Naive thymus-derived CD4-positive, alpha-beta T cell (primary cell): ENCODE data around the gene RNASE7. TPM values are rescaled to one million over a fixed set of nuclear protein-coding genes. Genes with fewer than 3 reads are reported as not detected.

Source experiments
- ATAC-seq: fragments of 150-1000 bp; cut with Tn5 transposase; 2 replicates; pipeline ENCODE4 v1.10.0; 2021; ENCODE audit warnings: mild to moderate bottlenecking, moderate library complexity
- CTCF ChIA-PET: fragments of 350-600 bp; sonication (Branson Sonifier 250); formaldehyde crosslinking; loops from one replicate; lab custom pipeline; 2021; ENCODE audit warnings: antibody characterized with exemption; lab: Charles Lee
- POLR2A ChIA-PET: fragments of 350-600 bp; sonication (Branson Sonifier 250); formaldehyde crosslinking; loops from one replicate; lab custom pipeline; 2021; ENCODE audit warnings: antibody characterized with exemption, inconsistent platforms; lab: Charles Lee
- DNase-seq, 9 donors: peaks; one replicate each; pipeline versions ENCODE4 v3.0.0 to v3.0.0-alpha.2; 2020 to 2022; ENCODE audit warnings: mixed read lengths in 1 of 9
- H3K27ac ChIP-seq: one replicate; pipeline ENCODE4 v1.7.0; 2013; ENCODE audit warnings: mild to moderate bottlenecking, low read depth, low read length, moderate library complexity
- H3K27me3 ChIP-seq, 2 donors: one replicate each; pipeline ENCODE4 v1.7.0; 2013; ENCODE audit warnings: low read length in 2 of 2, mild to moderate bottlenecking in 2 of 2, moderate library complexity in 2 of 2; ENCODE audit not compliant: control insufficient read depth in 2 of 2, insufficient read depth in 2 of 2
- H3K36me3 ChIP-seq, 3 experiments: 1 replicate in 2 of 3; 2 replicates in 1 of 3; pipeline ENCODE4 v1.7.0; 2013; ENCODE audit warnings: low read length in 3 of 3, mild to moderate bottlenecking in 3 of 3, moderate library complexity in 1 of 3; ENCODE audit not compliant: insufficient read depth in 3 of 3, control insufficient read depth in 2 of 3
- H3K4me1 ChIP-seq, 2 donors: one replicate each; pipeline ENCODE4 v1.7.0; 2013; ENCODE audit warnings: low read length in 2 of 2, mild to moderate bottlenecking in 2 of 2, moderate library complexity in 1 of 2; ENCODE audit not compliant: control insufficient read depth in 2 of 2, insufficient read depth in 2 of 2
- H3K4me3 ChIP-seq: 2 replicates; pipeline ENCODE4 v1.7.0; 2013; ENCODE audit warnings: mild to moderate bottlenecking, low read length
- H3K9me3 ChIP-seq, 3 experiments: 1 replicate in 2 of 3; 2 replicates in 1 of 3; pipeline ENCODE4 v1.7.0; 2013; ENCODE audit warnings: low read length in 3 of 3; ENCODE audit not compliant: control insufficient read depth in 2 of 3
- H3K27ac Mint-ChIP-seq, 9 donors: one replicate each; pipeline ENCODE4 v1.8.0; 2020 to 2022; ENCODE audit warnings: mixed read lengths in 9 of 9, mild to moderate bottlenecking in 8 of 9, moderate library complexity in 5 of 9, inconsistent platforms in 2 of 9
- H3K27me3 Mint-ChIP-seq, 5 donors: one replicate each; pipeline ENCODE4 v1.8.0; 2021 to 2022; ENCODE audit warnings: mixed read lengths in 5 of 5, mild to moderate bottlenecking in 1 of 5
- H3K36me3 Mint-ChIP-seq, 5 donors: one replicate each; pipeline ENCODE4 v1.8.0; 2020 to 2022; ENCODE audit warnings: mixed read lengths in 5 of 5, mild to moderate bottlenecking in 3 of 5, inconsistent platforms in 1 of 5
- H3K4me1 Mint-ChIP-seq, 7 donors: one replicate each; pipeline ENCODE4 v1.8.0; 2020 to 2022; ENCODE audit warnings: mixed read lengths in 7 of 7, mild to moderate bottlenecking in 3 of 7, inconsistent platforms in 1 of 7
- H3K4me3 Mint-ChIP-seq, 10 donors: one replicate each; pipeline ENCODE4 v1.8.0; 2020 to 2022; ENCODE audit warnings: mild to moderate bottlenecking in 10 of 10, mixed read lengths in 10 of 10, moderate library complexity in 6 of 10, inconsistent platforms in 2 of 10
- H3K9me3 Mint-ChIP-seq, 11 donors: one replicate each; pipeline ENCODE4 v1.8.0; 2020 to 2022; ENCODE audit warnings: mixed read lengths in 11 of 11, mild to moderate bottlenecking in 4 of 11, inconsistent platforms in 1 of 11, moderate library complexity in 1 of 11
- intact Hi-C, 2 donors: fragments of 100-400 bp; cut with micrococcal nuclease; formaldehyde crosslinking; loops; one replicate each; pipeline ENCODE4 v1.15.1; 2023
- polyA plus RNA-seq, 2 donors: library from polyadenylated mRNA; unstranded; fragments of 300-500 nt; fragmentation: Illumina TruSeq; gene quantifications; one replicate each; pipeline ENCODE4 v1.2.3, GENCODE V29; 2021
- total RNA-seq, 6 experiments: library from RNA in 5 of 6; stranded (reverse) in 5 of 6; gene quantifications; 1 replicate in 5 of 6; 2 replicates in 1 of 6; pipeline ENCODE4 v1.2.3 and lab custom pipeline; 2021 to 2026

Gene RNASE7
- total and polyA plus RNA-seq, 7 experiments from 2014 or later, result not detected

DNA sequence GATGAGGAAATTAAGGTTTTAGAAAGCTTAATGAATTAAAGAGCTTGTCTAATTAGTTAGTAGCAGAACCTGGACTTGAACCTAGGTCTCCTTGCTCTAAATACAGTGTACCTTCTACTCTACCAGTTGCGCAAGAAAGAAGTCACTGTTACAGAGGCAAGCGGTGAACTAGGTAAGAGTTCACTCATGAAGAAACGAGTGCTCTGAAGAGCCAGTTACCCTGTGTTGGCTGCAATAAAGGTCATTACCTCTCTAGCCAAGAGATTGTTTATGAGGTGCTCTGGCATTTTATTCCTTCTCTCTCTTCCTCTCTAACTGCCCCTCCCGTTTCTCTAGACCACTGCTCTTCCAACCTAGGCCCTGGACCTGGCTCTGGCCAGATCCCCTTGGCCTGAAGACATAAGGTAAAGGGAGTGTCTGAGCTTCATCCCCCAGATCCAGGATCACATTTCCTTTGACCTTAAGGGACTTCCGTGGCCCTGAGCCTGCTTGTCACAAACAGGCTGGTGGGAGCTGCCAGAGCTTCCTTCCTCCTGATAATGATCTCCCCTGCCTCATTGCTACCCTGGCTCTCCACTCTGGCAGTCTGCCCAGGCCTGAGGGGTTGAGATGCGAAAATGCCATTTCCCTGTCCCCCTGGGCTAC is 1.9 kb downstream of the RNASE7 start:
- ATAC-seq, result peak; percentile 46
- H3K4me3 Mint-ChIP-seq, result no peak overlapping the region
- no peak overlapping the region for H3K27ac Mint-ChIP-seq
- intact Hi-C loops, result loop anchor here in 1 of 2 donors (5.0 kb wide), 1 partner anchor 347 kb away; no protein-coding TSS in a partner anchor
- Histone ChIP-seq H3K27ac (no peak overlapping the region), H3K4me1 (no peaks in the 10 kb centered on the region), H3K4me3 (no peak overlapping the region), H3K9me3 (no peaks in the 10 kb centered on the region), H3K27me3 (no peaks in the 10 kb centered on the region), H3K36me3 (no peaks in the 10 kb centered on the region)
- H3K36me3 Mint-ChIP-seq, result no peaks in the 10 kb centered on the region
- DNase-seq, result no peak
- H3K4me1 Mint-ChIP-seq, result peaks cover 2 to 9% (median 8%) of the 10 kb centered on the region in 7 donors
- H3K27me3 Mint-ChIP-seq, result peaks cover 3 to 35% (median 13%) of the 10 kb centered on the region in 5 donors
- H3K9me3 Mint-ChIP-seq, result no peaks in the 10 kb centered on the region
- POLR2A ChIA-PET, result no interaction called here
- CTCF ChIA-PET, result interaction anchor here (2.5 kb wide), 1 partner anchor 30 kb away, joined by 29 read pairs; no protein-coding TSS in a partner anchor

DNA sequence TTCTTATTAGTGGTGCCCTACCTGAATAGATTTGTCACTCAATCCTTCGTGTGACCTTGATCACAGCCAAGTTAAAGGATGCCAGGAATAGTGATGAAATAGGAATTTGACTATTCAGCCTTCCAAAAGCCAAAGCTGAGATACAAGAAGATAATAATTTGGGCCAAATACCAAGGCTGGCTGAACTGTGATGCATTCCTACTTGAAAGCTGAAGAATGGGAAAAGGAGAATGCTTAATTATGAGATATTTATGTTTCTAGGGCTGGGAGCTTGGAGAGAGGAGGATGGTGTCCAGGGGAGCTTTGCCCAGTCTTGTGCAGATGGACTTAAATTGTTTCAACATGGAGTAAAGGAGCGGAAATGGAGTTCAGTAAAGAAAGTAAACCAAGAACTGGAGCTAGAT is 5.2 kb downstream of the RNASE7 start:
- Mint-ChIP-seq H3K4me1 (peaks cover 2 to 9% (median 8%) of the 10 kb centered on the region in 7 donors), H3K27ac (no peak overlapping the region), H3K36me3 (no peaks in the 10 kb centered on the region)

DNA sequence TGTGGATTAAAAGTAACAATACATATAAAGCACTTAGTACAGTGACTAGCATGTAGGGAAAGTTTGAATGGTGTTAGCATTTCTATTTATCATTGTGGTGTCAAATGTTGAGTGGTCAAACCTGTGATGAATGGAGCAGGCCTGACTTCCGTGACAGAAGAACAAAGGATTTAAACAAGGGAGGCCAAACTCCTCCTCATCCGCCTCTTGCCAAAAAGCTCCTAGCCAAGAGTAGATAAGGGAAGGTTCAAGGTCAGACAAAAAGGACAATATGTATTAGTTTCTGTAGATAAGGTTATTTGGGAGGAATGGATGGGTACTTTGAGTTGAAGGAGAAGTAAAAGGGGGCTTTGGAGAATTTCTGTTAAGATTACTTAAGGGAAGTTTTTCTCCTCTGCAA is 6.5 kb downstream of the RNASE7 start:
- DNase-seq (no peak), ATAC-seq (no peak)
- H3K9me3 ChIP-seq, result no peaks in the 10 kb centered on the region
- peaks cover 0 to 4% of the 10 kb centered on the region in 2 donors for H3K27me3 ChIP-seq
- peak overlapping the region in 1 of 9 donors; percentile 32 for H3K27ac Mint-ChIP-seq
- CTCF ChIA-PET, result interaction anchor here (0.9 to 2.8 kb wide), 2 partner anchors 34 to 44 kb away, joined by 4 to 14 read pairs; no protein-coding TSS in a partner anchor
- H3K27ac ChIP-seq, result no peak overlapping the region
- H3K36me3 ChIP-seq, result no peaks in the 10 kb centered on the region
- H3K4me1 Mint-ChIP-seq, result peaks cover 2 to 9% (median 8%) of the 10 kb centered on the region in 7 donors
- no peaks in the 10 kb centered on the region for H3K9me3 Mint-ChIP-seq
- no peaks in the 10 kb centered on the region for H3K36me3 Mint-ChIP-seq
- intact Hi-C loops, result no loop called here
- H3K27me3 Mint-ChIP-seq, result peaks cover 4 to 42% (median 11%) of the 10 kb centered on the region in 5 donors
- no peak overlapping the region for H3K4me3 ChIP-seq
- POLR2A ChIA-PET, result no interaction called here
- H3K4me1 ChIP-seq, result no peaks in the 10 kb centered on the region
- no peak overlapping the region for H3K4me3 Mint-ChIP-seq

More for the DNA sequence above, 5.2 kb downstream of the RNASE7 start:
- H3K9me3 Mint-ChIP-seq, result no peaks in the 10 kb centered on the region
- peaks cover 7 to 42% (median 14%) of the 10 kb centered on the region in 5 donors for H3K27me3 Mint-ChIP-seq
- DNase-seq (no peak), ATAC-seq (no peak)
- H3K9me3 ChIP-seq, result no peaks in the 10 kb centered on the region
- no peaks in the 10 kb centered on the region for H3K36me3 ChIP-seq
- H3K27me3 ChIP-seq, result peaks cover 0 to 4% of the 10 kb centered on the region in 2 donors
- H3K4me3 ChIP-seq, result no peak overlapping the region
- H3K27ac ChIP-seq, result no peak overlapping the region
- intact Hi-C loops, result no loop called here
- POLR2A ChIA-PET, result no interaction called here
- H3K4me1 ChIP-seq, result no peaks in the 10 kb centered on the region
- CTCF ChIA-PET, result interaction anchor here (1.0 to 2.8 kb wide), 3 partner anchors 33 to 42 kb away, joined by 4 to 14 read pairs (median 5); no protein-coding TSS in a partner anchor
- no peak overlapping the region for H3K4me3 Mint-ChIP-seq

DNA sequence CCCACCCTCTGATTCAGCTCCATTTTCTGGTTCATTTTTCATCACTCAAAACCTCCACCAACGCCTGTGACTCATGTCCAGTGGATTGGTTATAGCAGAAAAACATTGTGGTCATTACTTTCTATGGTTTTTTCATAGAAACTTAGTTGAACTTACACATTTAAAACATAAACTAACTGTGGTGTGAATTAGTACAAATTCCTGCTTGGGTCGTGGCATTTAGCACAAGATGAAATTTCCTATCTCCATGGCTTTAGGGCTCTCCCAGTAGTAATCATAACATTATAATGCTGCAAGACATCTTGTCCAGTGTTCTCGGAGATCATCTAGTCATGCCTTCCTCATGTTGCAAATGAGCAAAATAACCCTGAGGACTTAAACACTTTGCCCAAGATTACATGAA is 7.1 kb downstream of the RNASE7 start:
- Mint-ChIP-seq H3K27me3 (peaks cover 4 to 40% (median 9%) of the 10 kb centered on the region in 5 donors), H3K4me3 (no peak overlapping the region), H3K36me3 (no peaks in the 10 kb centered on the region), H3K4me1 (peaks cover 0 to 6% (median 5%) of the 10 kb centered on the region in 7 donors), H3K27ac (no peak overlapping the region), H3K9me3 (no peaks in the 10 kb centered on the region)
- Histone ChIP-seq H3K36me3 (no peaks in the 10 kb centered on the region), H3K4me1 (no peaks in the 10 kb centered on the region), H3K4me3 (no peak overlapping the region), H3K9me3 (no peaks in the 10 kb centered on the region), H3K27ac (no peak overlapping the region), H3K27me3 (peaks cover 0 to 4% of the 10 kb centered on the region in 2 donors)
- DNase-seq (no peak), ATAC-seq (no peak)
- ChIA-PET CTCF (no interaction called here), POLR2A (no interaction called here)
- intact Hi-C loops, result no loop called here

DNA sequence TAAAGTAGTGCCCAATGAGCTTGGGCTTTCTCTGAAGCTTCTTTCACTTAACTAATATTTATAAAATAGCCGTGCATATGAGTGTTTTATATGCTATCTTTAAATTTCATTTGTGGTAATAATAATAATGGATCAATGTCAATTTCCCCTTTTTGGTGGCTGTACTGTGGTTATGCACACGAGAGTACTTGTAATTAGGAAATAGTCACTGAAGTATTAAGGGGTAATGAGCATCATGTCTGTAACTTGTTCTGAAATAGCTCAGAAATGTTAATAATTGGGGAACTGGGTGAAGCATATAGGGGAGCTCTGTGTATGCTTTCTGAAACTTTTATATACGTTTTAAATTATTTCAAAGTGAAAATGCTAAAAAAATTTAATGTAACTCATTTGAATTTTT is 8.4 kb downstream of the RNASE7 start:
- POLR2A ChIA-PET, result no interaction called here
- Mint-ChIP-seq H3K9me3 (no peaks in the 10 kb centered on the region), H3K27me3 (peaks cover 4 to 29% (median 5%) of the 10 kb centered on the region in 5 donors), H3K36me3 (no peaks in the 10 kb centered on the region), H3K4me3 (no peak overlapping the region), H3K4me1 (no peaks in the 10 kb centered on the region), H3K27ac (no peak overlapping the region)
- no peak for ATAC-seq
- CTCF ChIA-PET, result interaction anchor here (1.0 kb wide), 1 partner anchor 37 kb away, joined by 3 read pairs; no protein-coding TSS in a partner anchor
- H3K4me1 ChIP-seq, result no peaks in the 10 kb centered on the region
- H3K27ac ChIP-seq, result no peak overlapping the region
- peaks cover 0 to 4% of the 10 kb centered on the region in 2 donors for H3K27me3 ChIP-seq
- no peaks in the 10 kb centered on the region for H3K9me3 ChIP-seq
- no peaks in the 10 kb centered on the region for H3K36me3 ChIP-seq
- no peak for DNase-seq
- intact Hi-C loops, result no loop called here
- H3K4me3 ChIP-seq, result no peak overlapping the region

DNA sequence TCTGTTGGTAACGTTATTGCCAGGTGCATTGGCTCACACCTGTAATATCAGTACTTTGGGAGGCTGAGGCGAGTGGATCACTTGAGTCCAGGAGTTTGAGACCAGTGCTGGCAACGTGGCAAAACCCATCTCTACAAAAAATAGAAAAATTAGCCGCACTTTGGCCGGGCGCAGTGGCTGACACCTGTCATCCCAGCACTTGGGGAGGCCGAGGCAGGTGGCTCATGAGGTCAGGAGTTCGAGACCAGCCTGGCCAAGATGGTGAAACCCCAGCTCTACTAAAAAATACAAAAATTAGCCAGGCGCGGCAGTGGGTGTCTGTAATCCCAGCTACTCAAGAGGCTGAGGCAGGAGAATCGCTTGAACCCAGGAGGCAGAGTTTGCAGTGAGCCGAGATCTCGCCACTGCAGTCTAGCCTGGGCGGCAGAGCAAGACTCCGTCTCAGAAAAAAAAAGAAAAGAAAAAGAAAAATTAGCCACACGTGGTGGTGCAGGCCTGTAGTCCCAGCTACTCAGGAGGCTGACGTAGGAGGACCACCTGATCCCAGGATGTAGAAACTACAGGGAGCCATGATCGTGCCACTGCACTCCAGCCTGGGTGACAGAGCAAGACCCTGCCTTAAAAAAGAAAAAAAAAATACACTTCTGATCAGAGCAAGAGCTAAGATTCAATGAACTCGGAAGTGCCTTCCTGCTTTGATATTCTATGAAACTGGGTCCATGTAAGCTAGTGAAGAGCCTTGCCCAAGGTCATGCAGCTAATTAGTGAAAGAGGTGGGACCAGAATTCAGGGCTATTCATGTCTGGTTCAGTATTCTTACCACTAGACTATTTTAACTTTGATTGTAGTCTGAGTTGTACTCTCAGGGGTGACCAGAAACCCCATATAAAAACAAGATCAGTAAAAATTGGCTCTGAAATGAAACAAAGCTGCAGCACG is 11.3 kb downstream of the RNASE7 start:
- H3K27me3 Mint-ChIP-seq, result peaks cover 0 to 21% (median 5%) of the 10 kb centered on the region in 5 donors
- H3K27ac Mint-ChIP-seq, result no peak overlapping the region

More for the DNA sequence above, 11.3 kb downstream of the RNASE7 start:
- Histone ChIP-seq H3K4me1 (no peaks in the 10 kb centered on the region), H3K9me3 (no peaks in the 10 kb centered on the region), H3K27ac (no peak overlapping the region), H3K4me3 (no peak overlapping the region), H3K36me3 (no peaks in the 10 kb centered on the region), H3K27me3 (peaks cover 0 to 4% of the 10 kb centered on the region in 2 donors)
- ChIA-PET CTCF (no interaction called here), POLR2A (no interaction called here)
- H3K4me3 Mint-ChIP-seq, result no peak overlapping the region
- intact Hi-C loops, result no loop called here
- H3K36me3 Mint-ChIP-seq, result no peaks in the 10 kb centered on the region
- ATAC-seq (no peak), DNase-seq (no peak)
- no peaks in the 10 kb centered on the region for H3K4me1 Mint-ChIP-seq
- no peaks in the 10 kb centered on the region for H3K9me3 Mint-ChIP-seq
